SJSA1 (cell line): Measurements from ENCODE around the gene PLCB1. TPM values are rescaled to one million over a fixed set of nuclear protein-coding genes. Genes with fewer than 3 reads are reported as not detected.

Source experiments
- DNase-seq, 2 experiments: peaks; one replicate each; pipeline ENCODE4 v3.0.0-alpha.2; 2015 to 2020; ENCODE audit warnings: low spot score in 2 of 2, low read depth in 1 of 2
- H3K27ac ChIP-seq: fragments of 250-450 bp; sonication (Bioruptor Pico); 2 replicates; pipeline ENCODE4 v1.5.1; 2020; ENCODE audit warnings: mild to moderate bottlenecking, moderate library complexity
- H3K27me3 ChIP-seq: fragments of 250-450 bp; sonication (Bioruptor Pico); replicated peaks from 2 replicates; pipeline ENCODE4 v1.5.1; 2020; ENCODE audit warnings: mild to moderate bottlenecking, moderate library complexity
- H3K36me3 ChIP-seq: fragments of 250-450 bp; sonication (Bioruptor Pico); 2 replicates; pipeline ENCODE4 v1.5.1; 2020; ENCODE audit warnings: mild to moderate bottlenecking
- H3K4me1 ChIP-seq: fragments of 250-450 bp; sonication (Bioruptor Pico); replicated peaks from 2 replicates; pipeline ENCODE4 v1.6.1; 2021; ENCODE audit warnings: mild to moderate bottlenecking
- H3K4me3 ChIP-seq: fragments of 250-450 bp; sonication (Bioruptor Pico); 2 replicates; pipeline ENCODE4 v1.5.1; 2020; ENCODE audit warnings: mild to moderate bottlenecking
- H3K9me3 ChIP-seq: fragments of 250-450 bp; sonication (Bioruptor Pico); replicated peaks from 2 replicates; pipeline ENCODE4 v1.5.1; 2020; ENCODE audit warnings: mild to moderate bottlenecking
- total RNA-seq: library from RNA; depleted of rRNA; stranded (reverse); fragments of >200 nt; shearing (Covaris generic); gene quantifications from 2 replicates; pipeline ENCODE4 v1.2.3, GENCODE V29; 2014

The PLCB1 gene
- total RNA-seq, 1 experiment from 2014 or later: 10.0 TPM

DNA sequence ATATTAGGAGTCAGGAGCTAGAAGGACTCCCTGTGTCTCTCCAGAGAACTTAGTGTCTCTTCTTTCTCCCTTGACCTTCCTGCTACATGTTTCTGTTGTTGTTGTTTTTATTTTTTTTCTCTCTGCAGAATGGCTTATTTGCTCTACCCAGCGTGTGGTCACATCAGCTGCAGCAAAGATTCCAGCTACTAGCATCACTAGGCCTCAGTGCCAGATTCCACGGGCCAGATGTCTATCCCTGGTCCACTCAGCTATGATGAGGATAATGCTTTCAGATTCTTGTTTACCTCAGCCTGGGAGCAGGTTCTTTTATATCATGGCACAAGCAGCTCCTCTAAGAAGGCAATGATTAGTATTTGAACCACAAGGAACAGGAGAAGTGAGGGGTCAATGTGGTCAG is 110.0 kb downstream of the PLCB1 start:
- H3K27me3 ChIP-seq: 0 out of 2 replicates have a peak, but pooled peaks cover 3% of the 10 kb centered on the region
- no peak overlapping the region for H3K27ac ChIP-seq
- no peak for DNase-seq
- H3K36me3 ChIP-seq: no peaks in the 10 kb centered on the region
- H3K9me3 ChIP-seq: no peaks in the 10 kb centered on the region
- no peaks in the 10 kb centered on the region; the same call in 1 of the 2 replicates for H3K4me1 ChIP-seq
- no peak overlapping the region for H3K4me3 ChIP-seq

DNA sequence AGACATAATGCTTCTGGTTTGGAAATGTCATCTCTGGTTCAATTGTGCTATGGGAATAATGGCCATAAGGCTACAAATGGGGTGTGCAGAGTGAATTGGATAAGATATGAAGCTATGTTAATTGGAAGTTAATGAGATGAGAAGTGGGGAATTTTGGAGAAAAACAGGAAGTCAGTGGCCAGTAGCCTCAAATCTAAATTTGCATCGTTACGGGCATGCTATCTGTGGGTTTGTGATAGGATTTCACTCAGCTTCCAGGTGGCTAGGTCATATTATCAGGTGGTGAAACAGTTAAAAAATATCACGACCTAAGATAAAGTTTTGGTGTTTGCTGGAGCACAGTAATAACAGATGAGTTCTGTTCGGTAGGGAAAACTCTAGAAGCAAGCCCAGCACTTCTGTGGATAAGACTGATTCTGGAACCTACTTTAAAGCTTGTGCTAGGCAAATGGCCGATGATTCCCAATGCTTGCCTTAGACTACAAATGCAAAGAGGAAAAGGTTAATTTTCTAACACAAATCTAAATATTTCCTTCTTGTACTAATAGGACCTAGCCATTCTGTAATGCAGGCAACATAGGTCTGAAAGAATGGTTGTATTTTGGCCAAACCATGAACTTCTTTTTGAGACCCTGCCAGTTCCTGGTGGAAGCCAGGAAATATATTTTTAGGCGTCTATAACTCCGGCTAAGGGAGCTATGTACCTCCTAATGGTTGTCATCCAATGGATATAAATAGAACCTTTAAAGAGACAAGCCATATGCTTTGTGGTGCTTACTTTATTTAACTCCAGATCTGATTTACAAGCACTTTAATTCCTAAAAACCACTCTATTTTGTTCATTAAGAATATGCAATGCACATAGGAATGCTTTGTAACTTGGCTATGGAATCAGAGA is 111.0 kb downstream of the PLCB1 start:
- no peak overlapping the region for H3K4me3 ChIP-seq
- no peak for DNase-seq
- H3K36me3 ChIP-seq: no peaks in the 10 kb centered on the region
- no peaks in the 10 kb centered on the region for H3K9me3 ChIP-seq
- H3K27me3 ChIP-seq: 0 out of 2 replicates have a peak, but pooled peaks cover 3% of the 10 kb centered on the region
- H3K4me1 ChIP-seq: peaks cover 7% of the 10 kb centered on the region
- no peak overlapping the region for H3K27ac ChIP-seq

DNA sequence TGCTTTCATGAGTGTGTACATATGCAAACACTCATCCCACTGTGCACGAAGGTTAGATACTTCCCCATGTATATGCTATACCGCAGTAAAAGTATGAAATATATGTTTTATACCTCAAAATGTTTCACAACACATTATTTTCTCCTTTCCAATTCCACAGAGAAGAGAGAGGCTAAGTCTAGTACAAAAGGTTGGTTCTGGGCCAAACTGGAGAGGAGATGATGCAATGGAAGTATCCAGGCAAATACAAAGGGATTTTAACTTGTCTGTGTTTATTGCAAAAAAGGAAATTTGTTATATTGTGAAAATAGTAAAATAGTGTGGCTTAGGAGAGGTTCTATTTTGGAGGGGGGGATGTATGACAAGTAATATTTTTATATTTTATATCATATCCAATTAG is 112.6 kb downstream of the PLCB1 start:
- H3K4me1 ChIP-seq: peaks cover 11% of the 10 kb centered on the region
- H3K4me3 ChIP-seq: no peak overlapping the region
- H3K9me3 ChIP-seq: no peaks in the 10 kb centered on the region
- no peak overlapping the region for H3K27ac ChIP-seq
- H3K36me3 ChIP-seq: no peaks in the 10 kb centered on the region
- H3K27me3 ChIP-seq: 0 out of 2 replicates have a peak, but pooled peaks cover 3% of the 10 kb centered on the region
- DNase-seq: no peak

DNA sequence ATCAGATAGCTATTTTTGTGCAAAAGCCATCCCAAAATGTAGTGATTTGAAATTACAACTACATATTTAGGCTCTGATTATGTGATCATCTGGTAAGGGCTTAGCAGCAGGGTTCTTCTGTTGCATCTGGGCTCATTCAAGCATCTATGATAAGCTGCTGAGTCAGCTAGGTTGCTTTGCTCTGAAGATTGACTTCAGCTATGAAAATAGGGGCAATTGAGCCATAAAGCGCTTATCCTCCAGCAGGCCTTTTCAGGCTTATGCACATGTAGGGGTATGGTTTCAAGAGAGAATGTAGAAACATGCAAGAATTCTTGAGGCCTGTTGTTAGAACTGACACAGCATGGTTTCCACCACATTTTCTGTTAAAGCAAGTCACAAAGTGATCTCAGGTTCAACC is 114.1 kb downstream of the PLCB1 start:
- Histone ChIP-seq H3K4me3 (no peak overlapping the region), H3K27ac (no peak overlapping the region), H3K36me3 (no peaks in the 10 kb centered on the region), H3K4me1 (peaks cover 11% of the 10 kb centered on the region), H3K27me3 (0 out of 2 replicates have a peak, but pooled peaks cover 3% of the 10 kb centered on the region), H3K9me3 (no peaks in the 10 kb centered on the region)
- no peak for DNase-seq

DNA sequence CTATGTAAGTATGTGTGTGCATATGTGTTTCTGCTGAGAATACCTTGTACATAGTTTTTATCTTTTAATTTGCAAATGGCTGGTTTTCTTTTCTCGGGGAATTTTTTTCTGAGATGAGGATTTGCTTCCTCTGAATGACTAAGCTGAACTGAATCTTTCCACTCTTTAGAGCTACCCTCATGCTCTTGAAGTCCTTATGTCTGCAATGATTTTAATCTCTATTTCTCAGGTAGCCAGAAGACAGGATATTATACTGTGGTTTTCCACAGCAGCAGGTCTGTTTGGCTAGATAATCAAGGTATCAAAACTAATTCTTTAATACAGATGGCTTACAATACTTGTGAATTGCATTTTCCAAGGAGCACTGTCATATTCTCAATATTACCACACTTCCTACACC is 114.7 kb downstream of the PLCB1 start:
- no peak overlapping the region for H3K4me3 ChIP-seq
- no peaks in the 10 kb centered on the region for H3K27me3 ChIP-seq
- no peaks in the 10 kb centered on the region for H3K9me3 ChIP-seq
- DNase-seq: no peak
- no peaks in the 10 kb centered on the region for H3K36me3 ChIP-seq
- H3K27ac ChIP-seq: no peak overlapping the region
- peaks cover 11% of the 10 kb centered on the region for H3K4me1 ChIP-seq

DNA sequence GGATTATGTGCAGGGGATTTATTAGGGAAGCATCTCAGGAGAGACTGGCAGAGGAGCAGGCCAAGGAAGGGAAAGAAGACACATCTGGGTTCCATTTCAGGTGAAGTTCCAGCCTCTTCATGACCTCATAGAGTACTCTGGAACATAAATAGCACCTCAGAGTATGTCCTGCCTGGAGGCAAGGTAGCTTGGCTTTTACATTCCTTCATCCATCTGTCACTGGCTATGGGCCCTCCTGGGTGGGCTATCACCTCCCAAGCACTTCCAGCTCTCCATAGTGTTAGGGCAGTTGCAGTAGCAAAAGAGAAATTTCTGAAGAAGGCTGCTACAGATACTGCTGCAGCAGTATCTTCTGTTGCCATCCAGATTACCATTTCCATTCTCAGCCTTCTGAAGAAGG is 116.0 kb downstream of the PLCB1 start:
- Histone ChIP-seq H3K4me3 (no peak overlapping the region), H3K27me3 (no peaks in the 10 kb centered on the region), H3K4me1 (peaks cover 11% of the 10 kb centered on the region), H3K36me3 (no peaks in the 10 kb centered on the region), H3K9me3 (no peaks in the 10 kb centered on the region), H3K27ac (no peak overlapping the region)
- peak in 1 of 2 experiments; percentile 15 for DNase-seq

DNA sequence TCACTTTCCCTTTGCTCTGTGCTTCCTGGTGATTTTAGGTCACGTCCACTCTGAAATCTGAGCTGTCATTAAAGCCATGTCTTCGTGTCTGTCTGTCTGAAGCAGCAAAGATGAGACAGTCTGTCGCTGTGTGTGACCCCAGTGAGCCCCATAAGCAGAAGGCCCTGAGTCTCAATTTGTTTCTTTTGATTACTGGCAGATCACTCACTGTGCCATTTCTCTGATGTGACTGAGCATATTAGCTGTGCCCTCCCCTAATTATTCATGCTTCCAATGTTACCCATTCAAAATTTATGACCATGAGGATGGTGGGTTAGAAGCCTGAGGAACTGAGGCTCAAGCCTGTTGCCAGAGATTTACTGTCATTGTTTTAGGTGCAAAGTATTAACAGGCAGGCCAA is 117.6 kb downstream of the PLCB1 start:
- Histone ChIP-seq H3K27me3 (no peaks in the 10 kb centered on the region), H3K9me3 (no peaks in the 10 kb centered on the region), H3K27ac (no peak overlapping the region), H3K36me3 (no peaks in the 10 kb centered on the region), H3K4me3 (no peak overlapping the region), H3K4me1 (peaks cover 11% of the 10 kb centered on the region)
- no peak for DNase-seq

DNA sequence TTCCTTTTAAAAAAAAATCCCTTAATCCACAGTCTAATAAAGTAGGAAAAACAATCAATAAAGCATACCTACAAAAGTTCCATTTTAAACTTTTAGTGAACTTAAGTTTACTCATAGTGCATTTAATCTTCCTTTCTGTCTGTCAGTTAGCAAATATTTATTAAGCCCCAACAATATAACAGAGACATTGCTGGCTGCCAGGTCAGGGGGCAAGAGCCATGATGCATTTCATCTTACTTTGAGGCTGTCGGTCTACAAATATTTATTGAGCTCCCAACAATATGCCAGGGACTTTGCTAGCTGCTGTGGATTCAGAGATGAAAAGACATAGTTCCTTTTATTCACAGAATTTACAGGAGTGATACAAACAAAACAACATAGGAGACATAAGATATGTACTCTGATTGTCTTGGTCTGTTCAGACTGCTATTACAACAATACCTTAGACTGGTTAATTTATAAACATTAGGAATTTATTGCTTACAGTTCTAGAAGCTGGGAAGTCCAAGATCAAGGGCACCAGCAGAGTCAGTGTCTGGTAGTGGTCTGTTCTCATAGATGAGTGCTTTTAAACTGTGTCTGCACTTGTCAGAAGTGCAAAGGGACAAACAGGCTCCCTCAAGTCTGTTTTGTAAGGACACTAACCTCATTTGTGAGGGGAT is 118.6 kb downstream of the PLCB1 start:
- Histone ChIP-seq H3K9me3 (no peaks in the 10 kb centered on the region), H3K4me3 (no peak overlapping the region), H3K27me3 (no peaks in the 10 kb centered on the region)

DNA sequence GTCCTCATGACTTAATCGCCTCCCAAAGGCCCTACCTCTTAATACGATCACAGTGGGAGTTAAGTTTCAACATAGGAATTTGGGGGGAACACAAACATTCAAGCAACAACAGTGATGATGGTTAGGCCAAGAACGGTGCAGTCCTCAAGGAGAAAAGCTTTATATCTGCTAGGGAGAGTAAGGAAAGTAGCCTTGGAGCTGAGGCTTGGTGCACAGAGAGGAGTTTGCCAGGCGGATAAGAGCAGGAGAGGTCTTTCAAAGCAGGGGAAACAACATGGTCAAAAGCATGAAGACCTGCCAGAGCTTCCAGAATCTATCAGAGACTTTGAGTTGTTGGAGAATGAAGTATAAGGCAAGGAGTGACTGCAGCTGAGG is 119.1 kb downstream of the PLCB1 start:
- Histone ChIP-seq H3K4me3 (no peak overlapping the region), H3K27ac (no peak overlapping the region), H3K36me3 (no peaks in the 10 kb centered on the region), H3K4me1 (peaks cover 15% of the 10 kb centered on the region), H3K27me3 (no peaks in the 10 kb centered on the region), H3K9me3 (no peaks in the 10 kb centered on the region)
- DNase-seq: no peak

More for the DNA sequence above, 118.6 kb downstream of the PLCB1 start:
- H3K36me3 ChIP-seq: no peaks in the 10 kb centered on the region
- DNase-seq: no peak
- H3K4me1 ChIP-seq: peaks cover 11% of the 10 kb centered on the region
- H3K27ac ChIP-seq: no peak overlapping the region

DNA sequence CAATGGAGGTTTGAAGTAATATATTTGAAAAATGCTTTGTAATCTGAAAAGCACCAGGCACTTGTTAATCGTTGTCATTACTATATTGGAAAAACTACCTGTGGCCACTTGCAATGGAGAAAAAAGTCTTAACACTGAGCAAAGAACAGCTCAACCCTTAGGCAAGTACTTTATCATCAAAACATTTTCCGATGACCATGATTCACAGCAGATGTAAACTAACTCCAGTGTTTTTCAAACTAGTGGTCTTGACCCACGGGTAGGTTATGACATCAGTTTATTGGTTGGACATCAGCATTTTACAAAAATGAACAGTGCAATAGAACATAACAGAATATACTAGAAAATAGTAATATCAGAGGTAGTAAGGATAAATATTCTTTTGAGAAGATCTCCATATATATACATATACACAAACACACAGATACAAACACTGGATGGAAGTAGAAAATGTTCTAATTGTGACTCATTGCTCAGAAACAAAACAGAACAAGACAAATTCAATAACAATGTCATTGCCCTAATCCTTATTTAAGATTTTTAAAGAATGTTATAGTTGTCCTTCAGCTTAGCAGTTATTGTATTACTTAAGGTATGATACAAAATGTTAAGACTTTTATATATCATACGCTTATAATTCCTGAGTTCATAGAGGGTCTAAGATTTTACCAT is 123.0 kb downstream of the PLCB1 start:
- H3K36me3 ChIP-seq: no peaks in the 10 kb centered on the region
- H3K9me3 ChIP-seq: no peaks in the 10 kb centered on the region
- DNase-seq: peak in 1 of 2 experiments; percentile 22
- H3K4me1 ChIP-seq: peaks cover 4% of the 10 kb centered on the region; the same call in 1 of the 2 replicates
- no peak overlapping the region for H3K27ac ChIP-seq
- H3K4me3 ChIP-seq: no peak overlapping the region
- no peaks in the 10 kb centered on the region for H3K27me3 ChIP-seq

DNA sequence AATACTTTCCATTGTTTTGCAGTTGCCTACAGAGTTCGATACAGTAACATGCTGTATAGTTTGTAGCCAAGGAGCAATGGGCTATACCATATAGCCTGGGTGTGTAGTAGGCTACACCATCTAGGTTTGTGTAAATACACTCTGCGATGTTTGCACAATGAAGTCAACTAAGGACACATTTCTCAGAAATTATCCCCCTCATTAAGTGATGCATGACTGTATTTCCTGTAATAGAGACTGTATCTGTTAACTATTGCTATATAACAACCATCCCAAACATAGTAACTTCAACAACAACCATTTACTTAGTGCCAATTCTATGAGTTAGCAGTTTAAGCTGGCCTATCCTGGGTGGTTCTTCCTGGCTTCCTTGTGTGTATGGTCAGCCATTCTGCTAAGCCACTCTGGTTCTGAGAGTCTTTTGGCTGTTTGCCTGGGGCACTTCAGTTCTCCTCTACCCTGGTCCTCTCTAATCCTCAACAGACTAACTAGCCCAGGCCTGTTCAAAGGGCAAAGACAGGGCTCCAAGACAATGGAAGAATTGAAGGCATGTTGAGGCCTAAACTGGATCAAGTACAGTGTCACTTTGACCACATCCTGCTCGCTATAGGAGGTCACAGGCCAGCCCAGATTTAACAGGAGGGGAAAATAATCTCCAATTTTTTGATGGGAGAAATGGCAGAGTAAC is 124.0 kb downstream of the PLCB1 start:
- no peak for DNase-seq
- H3K36me3 ChIP-seq: no peaks in the 10 kb centered on the region
- H3K4me1 ChIP-seq: peaks cover 4% of the 10 kb centered on the region; the same call in 1 of the 2 replicates
- H3K27me3 ChIP-seq: no peaks in the 10 kb centered on the region
- H3K9me3 ChIP-seq: no peaks in the 10 kb centered on the region
- no peak overlapping the region for H3K27ac ChIP-seq
- no peak overlapping the region for H3K4me3 ChIP-seq

DNA sequence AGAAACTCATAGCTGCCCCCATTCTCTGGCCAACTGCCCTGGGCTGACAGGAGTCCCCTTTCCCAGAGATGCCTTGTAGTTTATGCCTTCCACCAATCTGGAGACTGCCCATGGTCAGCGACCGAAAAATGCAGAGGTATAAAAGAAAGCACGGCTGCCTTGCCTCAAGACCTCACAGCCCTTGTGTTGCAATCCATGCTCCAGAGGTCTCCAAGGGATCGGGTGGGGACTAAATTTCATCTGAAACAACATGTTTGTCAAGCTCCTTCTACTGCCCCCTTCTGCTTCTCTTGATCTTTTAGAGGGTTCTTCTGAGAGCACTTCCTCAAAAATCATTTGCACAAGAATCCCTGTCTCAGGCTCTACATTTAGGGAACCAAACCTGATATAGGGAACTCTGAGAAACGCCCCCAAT is 128.8 kb downstream of the PLCB1 start:
- Histone ChIP-seq H3K9me3 (no peaks in the 10 kb centered on the region), H3K36me3 (no peaks in the 10 kb centered on the region), H3K27ac (no peak overlapping the region), H3K4me1 (0 out of 2 replicates have a peak, but pooled peaks cover 4% of the 10 kb centered on the region), H3K27me3 (no peaks in the 10 kb centered on the region), H3K4me3 (no peak overlapping the region)
- no peak for DNase-seq

DNA sequence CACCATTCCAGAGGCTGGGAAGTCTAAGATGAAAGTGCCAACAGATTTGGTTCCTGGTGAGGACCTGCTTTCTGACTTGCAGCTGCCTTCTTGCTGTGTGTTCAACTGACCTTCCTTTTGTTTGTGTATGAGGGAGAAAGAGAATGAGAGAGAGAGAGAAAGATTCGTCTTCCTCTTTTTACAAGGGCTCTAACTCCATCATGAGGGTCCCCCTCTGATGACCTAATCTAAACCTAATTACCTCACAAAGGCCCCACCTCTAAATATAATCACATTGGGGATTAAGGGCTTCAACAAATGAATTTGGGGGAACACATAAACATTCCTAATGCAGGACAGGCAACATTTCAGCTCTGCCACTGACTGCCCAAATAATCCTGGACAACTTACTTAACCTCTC is 130.7 kb downstream of the PLCB1 start:
- H3K36me3 ChIP-seq: no peaks in the 10 kb centered on the region
- no peaks in the 10 kb centered on the region for H3K27me3 ChIP-seq
- H3K9me3 ChIP-seq: no peaks in the 10 kb centered on the region
- no peak for DNase-seq
- H3K4me1 ChIP-seq: no peaks in the 10 kb centered on the region
- no peak overlapping the region for H3K4me3 ChIP-seq
- H3K27ac ChIP-seq: no peak overlapping the region
